ENCODE measurements around the gene KLHL22.

DNA sequence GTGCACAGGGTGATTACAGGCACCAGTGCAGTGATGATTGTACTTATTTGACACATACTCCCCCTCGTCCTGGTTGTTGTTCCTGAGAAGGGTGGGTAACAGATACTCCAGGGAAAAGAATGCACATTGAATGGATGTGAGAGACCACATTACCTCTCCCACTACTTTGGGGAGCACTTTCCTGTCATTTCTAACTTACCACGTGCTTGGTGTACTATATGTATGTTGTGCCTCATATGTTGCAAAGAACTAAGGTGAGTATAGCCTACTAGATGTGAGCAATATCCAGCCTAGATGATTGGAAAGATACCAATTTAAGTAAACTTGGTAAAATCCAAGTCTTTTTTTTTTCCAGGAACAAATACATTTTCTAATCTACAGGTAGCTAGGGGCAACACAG is 43.7 kb downstream of the KLHL22 start:
- no peak for TF ChIP-seq EZH2 (IDR thresholded peaks at IDR 0.05; ENCODE audit: borderline replicate concordance, low read length)
- TF ChIP-seq, protein P1, sequence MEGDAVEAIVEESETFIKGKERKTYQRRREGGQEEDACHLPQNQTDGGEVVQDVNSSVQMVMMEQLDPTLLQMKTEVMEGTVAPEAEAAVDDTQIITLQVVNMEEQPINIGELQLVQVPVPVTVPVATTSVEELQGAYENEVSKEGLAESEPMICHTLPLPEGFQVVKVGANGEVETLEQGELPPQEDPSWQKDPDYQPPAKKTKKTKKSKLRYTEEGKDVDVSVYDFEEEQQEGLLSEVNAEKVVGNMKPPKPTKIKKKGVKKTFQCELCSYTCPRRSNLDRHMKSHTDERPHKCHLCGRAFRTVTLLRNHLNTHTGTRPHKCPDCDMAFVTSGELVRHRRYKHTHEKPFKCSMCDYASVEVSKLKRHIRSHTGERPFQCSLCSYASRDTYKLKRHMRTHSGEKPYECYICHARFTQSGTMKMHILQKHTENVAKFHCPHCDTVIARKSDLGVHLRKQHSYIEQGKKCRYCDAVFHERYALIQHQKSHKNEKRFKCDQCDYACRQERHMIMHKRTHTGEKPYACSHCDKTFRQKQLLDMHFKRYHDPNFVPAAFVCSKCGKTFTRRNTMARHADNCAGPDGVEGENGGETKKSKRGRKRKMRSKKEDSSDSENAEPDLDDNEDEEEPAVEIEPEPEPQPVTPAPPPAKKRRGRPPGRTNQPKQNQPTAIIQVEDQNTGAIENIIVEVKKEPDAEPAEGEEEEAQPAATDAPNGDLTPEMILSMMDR (conservative IDR thresholded peaks at IDR 0.05 in 1 of 2, IDR thresholded peaks at IDR 0.05 in 1 of 2; ENCODE audit: extremely low read depth in 1 of 2, insufficient read depth in 1 of 2, low read depth in 1 of 2, low read length in 2 of 2), result no peak

Data from mammary epithelial cell (primary cell).